ENCODE data around the gene SPATA12.
"Not testable (repeated sequence)": the region's sequence is repeated elsewhere in the genome, so short reads cannot be mapped to it uniquely, and the experiment has no call there.

SPATA12 gene

DNA sequence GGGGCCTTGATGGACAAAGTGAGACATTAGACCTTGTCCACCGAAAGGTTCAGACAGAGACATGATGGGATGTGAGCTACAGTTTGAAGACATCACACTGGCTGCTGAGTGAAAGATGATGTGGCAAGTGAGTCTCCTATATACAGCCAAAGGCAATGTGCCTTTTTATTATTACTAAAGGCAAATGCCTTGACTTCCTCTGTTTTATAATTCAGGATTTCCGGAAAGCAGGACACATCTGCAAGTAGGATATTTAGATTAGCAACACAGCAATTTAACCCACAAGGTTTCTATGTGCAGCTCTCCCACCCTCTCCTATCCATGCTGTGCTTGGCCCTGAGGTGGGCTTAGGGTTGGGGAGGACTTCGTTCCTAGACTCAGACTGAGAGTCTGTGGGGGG lies 20.7 kb downstream of the SPATA12 start:
- Histone ChIP-seq H3K36me3 (ENCODE audit: control insufficient read depth, insufficient read depth, low read length) (no peaks in the 10 kb centered on the region), H3K9me3 (ENCODE audit: control insufficient read depth, insufficient read depth, low read length) (no peaks in the 10 kb centered on the region), H3K27ac (ENCODE audit: low read length) (no peak overlapping the region), H3K27me3 (ENCODE audit: control insufficient read depth, insufficient read depth, low read length) (peaks cover 4% of the 10 kb centered on the region; the same call in 1 of the 2 replicates), H3K4me3 (ENCODE audit: low read length) (no peak overlapping the region), H3K4me1 (ENCODE audit: control insufficient read depth, insufficient read depth, low read length) (no peaks in the 10 kb centered on the region)
- DNase-seq (ENCODE audit: low read depth, low spot score): no peak
- WGBS (ENCODE audit: insufficient coverage, insufficient read length): no CpG with 5 or more reads among the region's 3 CpGs

DNA sequence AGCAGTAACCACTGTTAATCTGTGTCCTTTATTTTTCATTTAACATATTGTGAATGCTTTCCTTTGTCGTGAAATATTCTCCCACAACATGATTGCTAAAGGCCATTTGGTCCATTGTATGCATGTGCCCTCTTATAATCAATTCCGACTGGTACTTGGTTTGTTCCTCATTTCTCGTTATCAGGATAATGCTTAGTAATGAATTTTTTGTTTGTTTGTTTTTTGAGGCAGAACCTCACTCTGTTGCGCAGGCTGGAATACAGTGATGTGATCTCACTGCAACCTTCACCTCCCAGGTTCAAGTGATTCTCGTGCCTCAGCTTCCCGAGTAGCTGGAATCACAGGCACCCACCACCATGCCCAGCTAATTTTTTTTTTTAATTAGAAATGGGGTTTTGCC lies 22.0 kb downstream of the SPATA12 start:
- no peak overlapping the region for H3K27ac ChIP-seq (ENCODE audit: low read length)

DNA sequence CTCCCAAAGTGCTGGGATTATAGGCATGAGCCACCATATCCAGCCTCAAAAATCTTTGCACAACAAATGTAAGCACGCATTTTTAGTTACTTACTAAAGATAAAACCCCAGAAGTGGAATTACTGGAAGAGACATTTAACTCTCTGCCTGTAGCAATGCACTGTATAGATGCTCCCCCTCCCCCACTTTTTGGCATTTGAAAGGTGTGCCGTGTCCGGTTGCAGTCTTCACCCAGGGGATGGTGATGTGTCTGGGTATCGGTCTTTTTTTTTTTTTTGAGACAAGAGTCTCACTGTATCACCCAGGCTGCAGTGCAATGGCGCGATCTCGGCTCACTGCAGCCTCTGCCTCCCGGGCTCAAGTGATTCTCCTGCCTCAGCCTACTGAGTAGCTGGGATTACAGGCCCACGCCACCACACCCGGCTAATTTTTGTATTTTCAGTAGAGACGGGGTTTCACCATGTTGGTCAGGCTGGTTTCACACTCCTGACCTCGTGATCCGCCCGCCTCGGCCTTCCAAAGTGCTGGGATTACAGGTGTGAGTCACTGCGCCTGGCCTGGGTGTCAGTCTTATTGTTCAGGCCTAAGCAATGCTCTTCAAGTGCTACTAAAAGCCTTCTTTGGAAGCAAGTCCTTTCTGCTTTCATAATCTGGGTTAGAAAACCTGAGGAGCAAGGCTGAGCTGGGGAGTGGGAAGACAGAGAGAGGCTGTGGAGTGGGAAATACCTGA lies 23.0 kb downstream of the SPATA12 start:
- not testable (repeated sequence) for H3K27me3 ChIP-seq (ENCODE audit: control insufficient read depth, insufficient read depth, low read length); H3K36me3 ChIP-seq (ENCODE audit: control insufficient read depth, insufficient read depth, low read length); H3K4me3 ChIP-seq (ENCODE audit: low read length); DNase-seq (ENCODE audit: low read depth, low spot score); H3K4me1 ChIP-seq (ENCODE audit: control insufficient read depth, insufficient read depth, low read length); H3K9me3 ChIP-seq (ENCODE audit: control insufficient read depth, insufficient read depth, low read length); H3K27ac ChIP-seq (ENCODE audit: low read length)
- WGBS (ENCODE audit: insufficient coverage, insufficient read length): no CpG with 5 or more reads among the region's 16 CpGs

More for the DNA sequence above, 22.0 kb downstream of the SPATA12 start:
- Histone ChIP-seq H3K27me3 (ENCODE audit: control insufficient read depth, insufficient read depth, low read length) (peaks cover 4% of the 10 kb centered on the region; the same call in 1 of the 2 replicates), H3K4me1 (ENCODE audit: control insufficient read depth, insufficient read depth, low read length) (no peaks in the 10 kb centered on the region), H3K9me3 (ENCODE audit: control insufficient read depth, insufficient read depth, low read length) (no peaks in the 10 kb centered on the region), H3K36me3 (ENCODE audit: control insufficient read depth, insufficient read depth, low read length) (no peaks in the 10 kb centered on the region), H3K4me3 (ENCODE audit: low read length) (no peak overlapping the region)
- DNase-seq (ENCODE audit: low read depth, low spot score): no peak
- no CpG with 5 or more reads among the region's 6 CpGs for WGBS (ENCODE audit: insufficient coverage, insufficient read length)

DNA sequence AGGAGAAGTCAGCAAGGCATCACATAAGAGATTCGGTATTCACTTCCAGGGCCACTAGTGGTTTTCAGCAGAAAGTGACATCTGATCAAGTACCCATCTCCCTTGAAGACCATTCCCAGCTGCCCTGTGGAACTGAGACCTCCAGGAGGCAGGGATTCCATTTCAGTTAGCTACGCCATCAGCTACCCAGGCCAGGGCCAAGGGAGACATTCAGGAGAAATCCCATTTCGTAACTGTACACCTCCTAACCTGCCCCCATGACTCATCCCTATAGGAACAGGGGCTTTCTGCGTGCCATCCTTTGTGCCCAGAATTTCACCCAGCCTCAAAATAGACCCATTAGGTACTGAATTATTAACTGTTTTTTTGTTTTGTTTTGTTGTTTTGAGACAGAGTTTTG lies 24.7 kb downstream of the SPATA12 start:
- Histone ChIP-seq H3K36me3 (ENCODE audit: control insufficient read depth, insufficient read depth, low read length) (no peaks in the 10 kb centered on the region), H3K27me3 (ENCODE audit: control insufficient read depth, insufficient read depth, low read length) (no peaks in the 10 kb centered on the region), H3K4me3 (ENCODE audit: low read length) (no peak overlapping the region), H3K4me1 (ENCODE audit: control insufficient read depth, insufficient read depth, low read length) (no peaks in the 10 kb centered on the region), H3K9me3 (ENCODE audit: control insufficient read depth, insufficient read depth, low read length) (no peaks in the 10 kb centered on the region), H3K27ac (ENCODE audit: low read length) (no peak overlapping the region)
- no CpG with 5 or more reads among the region's 4 CpGs for WGBS (ENCODE audit: insufficient coverage, insufficient read length)
- no peak for DNase-seq (ENCODE audit: low read depth, low spot score)

DNA sequence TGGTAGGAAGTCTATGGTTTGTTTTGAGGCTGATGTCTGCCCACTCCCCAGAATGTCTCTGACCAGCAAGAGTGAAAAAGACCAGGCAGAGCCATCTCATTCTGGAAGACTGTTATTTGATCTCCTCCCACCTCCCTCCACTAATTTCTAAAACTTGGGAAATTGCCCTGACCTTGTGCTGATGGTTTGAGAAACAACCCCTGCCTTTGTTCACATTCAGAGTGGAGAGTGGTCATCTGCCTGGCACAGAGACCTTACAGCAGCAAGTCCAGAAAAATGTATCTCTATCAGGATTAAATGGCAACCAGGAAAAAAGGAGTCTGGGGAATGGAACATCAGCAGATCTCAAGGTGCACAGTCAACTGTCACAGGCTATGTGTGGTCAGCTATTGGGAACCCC lies 25.7 kb downstream of the SPATA12 start:
- Histone ChIP-seq H3K4me1 (ENCODE audit: control insufficient read depth, insufficient read depth, low read length) (no peaks in the 10 kb centered on the region), H3K4me3 (ENCODE audit: low read length) (no peak overlapping the region), H3K27me3 (ENCODE audit: control insufficient read depth, insufficient read depth, low read length) (no peaks in the 10 kb centered on the region), H3K36me3 (ENCODE audit: control insufficient read depth, insufficient read depth, low read length) (no peaks in the 10 kb centered on the region), H3K9me3 (ENCODE audit: control insufficient read depth, insufficient read depth, low read length) (no peaks in the 10 kb centered on the region), H3K27ac (ENCODE audit: low read length) (no peak overlapping the region)
- no peak for DNase-seq (ENCODE audit: low read depth, low spot score)

DNA sequence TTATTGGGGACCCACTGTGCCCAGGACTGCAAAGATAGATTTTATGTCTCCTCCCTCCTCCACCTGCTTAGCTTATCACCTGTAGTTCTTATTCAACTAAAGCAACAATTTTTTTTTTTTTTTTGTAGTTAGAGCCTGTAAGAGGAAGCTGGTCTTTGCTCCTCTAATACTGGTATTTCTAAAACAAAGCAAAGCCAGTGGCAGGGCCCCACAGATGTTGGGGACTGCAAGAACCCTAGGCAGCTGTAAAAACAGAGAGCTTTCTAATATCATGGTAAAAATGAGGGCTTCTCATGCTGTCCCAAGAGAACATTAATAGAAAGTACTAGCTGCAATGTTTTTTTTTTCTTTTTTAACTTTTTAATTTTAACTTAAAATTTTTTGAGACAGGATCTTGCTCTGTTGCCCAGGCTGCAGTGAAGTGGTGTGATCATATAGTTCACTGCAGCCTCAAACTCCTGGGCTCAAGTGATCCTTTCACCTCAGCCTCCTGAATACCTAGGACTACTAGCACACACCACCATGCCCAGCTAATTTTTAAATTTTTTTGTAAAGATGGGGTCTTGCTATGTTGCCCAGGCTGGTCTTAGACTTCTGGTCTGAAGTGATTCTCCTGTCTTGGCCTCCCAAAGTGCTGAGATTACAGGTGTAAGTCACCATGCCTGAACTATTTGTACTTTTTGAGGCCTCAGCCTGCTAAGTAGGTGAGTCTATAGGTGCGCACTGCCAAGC lies 27.1 kb downstream of the SPATA12 start:
- DNase-seq (ENCODE audit: low read depth, low spot score): no peak
- no peak overlapping the region for H3K4me3 ChIP-seq (ENCODE audit: low read length)
- H3K4me1 ChIP-seq (ENCODE audit: control insufficient read depth, insufficient read depth, low read length): no peaks in the 10 kb centered on the region
- no peaks in the 10 kb centered on the region for H3K9me3 ChIP-seq (ENCODE audit: control insufficient read depth, insufficient read depth, low read length)
- no peak overlapping the region for H3K27ac ChIP-seq (ENCODE audit: low read length)
- H3K27me3 ChIP-seq (ENCODE audit: control insufficient read depth, insufficient read depth, low read length): no peaks in the 10 kb centered on the region
- WGBS (ENCODE audit: insufficient coverage, insufficient read length): no CpG with 5 or more reads among the region's 1 CpG
- no peaks in the 10 kb centered on the region for H3K36me3 ChIP-seq (ENCODE audit: control insufficient read depth, insufficient read depth, low read length)

DNA sequence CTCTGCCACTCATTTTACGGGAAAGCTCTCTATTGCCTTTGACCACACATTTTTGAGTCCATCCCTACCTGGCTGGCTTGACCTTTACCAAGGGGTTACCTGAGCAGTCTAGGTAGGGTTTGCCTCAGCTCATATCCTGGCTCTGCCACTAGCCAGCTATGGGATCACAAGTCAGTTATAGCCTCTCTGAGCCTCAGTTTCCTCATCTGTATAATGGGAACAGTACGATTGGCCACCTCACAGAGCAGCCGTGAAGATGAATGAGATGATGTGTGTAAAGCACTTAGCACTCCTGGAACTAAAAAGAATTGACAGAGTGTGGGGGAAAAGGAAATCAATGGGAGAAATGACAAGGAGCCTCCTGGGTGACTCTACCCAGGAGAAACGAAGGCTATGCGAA lies 28.0 kb downstream of the SPATA12 start:
- H3K27me3 ChIP-seq (ENCODE audit: control insufficient read depth, insufficient read depth, low read length): no peaks in the 10 kb centered on the region
- no peak overlapping the region for H3K27ac ChIP-seq (ENCODE audit: low read length)
- no peaks in the 10 kb centered on the region for H3K4me1 ChIP-seq (ENCODE audit: control insufficient read depth, insufficient read depth, low read length)
- no CpG with 5 or more reads among the region's 5 CpGs for WGBS (ENCODE audit: insufficient coverage, insufficient read length)
- DNase-seq (ENCODE audit: low read depth, low spot score): no peak
- H3K36me3 ChIP-seq (ENCODE audit: control insufficient read depth, insufficient read depth, low read length): no peaks in the 10 kb centered on the region
- no peak overlapping the region for H3K4me3 ChIP-seq (ENCODE audit: low read length)
- no peaks in the 10 kb centered on the region for H3K9me3 ChIP-seq (ENCODE audit: control insufficient read depth, insufficient read depth, low read length)

DNA sequence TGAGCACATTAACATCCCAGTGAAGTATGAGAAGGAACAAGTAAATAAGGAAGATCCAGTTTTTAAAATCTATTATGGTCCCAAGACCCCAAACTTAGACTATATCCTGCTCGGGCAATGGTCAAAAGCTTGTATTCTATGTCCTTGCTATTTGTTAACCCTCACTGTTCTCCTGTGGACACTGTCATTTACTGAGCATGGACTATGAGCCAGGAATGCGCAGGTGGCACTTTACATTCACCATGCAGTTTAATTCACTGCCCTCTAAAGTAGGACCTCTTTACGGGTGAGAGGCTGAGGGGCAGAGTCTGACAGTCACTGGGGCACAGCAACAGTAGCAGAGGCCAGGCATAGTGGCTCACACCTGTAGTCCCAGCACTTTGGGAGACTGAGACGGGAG lies 28.6 kb downstream of the SPATA12 start:
- whole genome bisulfite sequencing (ENCODE audit: insufficient coverage, insufficient read length): no CpG with 5 or more reads among the region's 4 CpGs
- DNase-seq (ENCODE audit: low read depth, low spot score): no peak
- Histone ChIP-seq H3K9me3 (ENCODE audit: control insufficient read depth, insufficient read depth, low read length) (no peaks in the 10 kb centered on the region), H3K36me3 (ENCODE audit: control insufficient read depth, insufficient read depth, low read length) (no peaks in the 10 kb centered on the region), H3K27ac (ENCODE audit: low read length) (no peak overlapping the region), H3K27me3 (ENCODE audit: control insufficient read depth, insufficient read depth, low read length) (no peaks in the 10 kb centered on the region), H3K4me1 (ENCODE audit: control insufficient read depth, insufficient read depth, low read length) (no peaks in the 10 kb centered on the region), H3K4me3 (ENCODE audit: low read length) (no peak overlapping the region)

DNA sequence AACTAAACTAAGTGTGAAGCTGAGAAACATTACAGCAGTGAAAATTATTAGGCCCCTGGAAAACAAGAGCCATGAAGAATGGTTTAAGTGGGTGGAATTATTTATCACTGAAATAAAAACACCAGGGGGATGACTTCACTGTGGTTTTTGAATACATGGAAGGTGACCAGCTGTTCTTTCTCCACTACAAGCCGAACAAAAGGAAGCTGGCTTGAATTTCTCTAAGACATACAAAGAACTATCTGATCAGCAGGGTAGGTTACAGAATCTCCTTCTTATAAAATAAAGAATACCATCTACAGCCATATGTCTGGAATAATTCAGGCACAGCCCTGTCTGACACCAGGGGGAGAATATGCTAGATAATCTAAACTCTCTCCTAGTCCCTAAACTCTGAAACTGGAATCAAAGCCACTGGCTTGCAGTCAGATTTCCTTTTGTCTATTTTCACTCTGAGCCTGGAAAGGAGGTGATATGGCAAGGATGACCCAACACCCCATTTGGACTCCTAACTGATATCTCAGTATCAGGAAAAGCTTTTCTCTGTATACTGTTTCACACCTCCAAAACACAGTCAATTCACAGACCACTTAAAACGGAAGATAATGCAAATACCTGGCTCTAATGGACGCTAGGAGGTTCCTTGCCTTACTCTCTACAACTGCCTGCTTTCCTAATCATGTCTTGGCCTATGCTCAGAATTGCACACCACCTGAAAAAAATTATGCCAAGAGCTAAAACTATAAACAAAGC lies 31.2 kb downstream of the SPATA12 start:
- WGBS (ENCODE audit: insufficient coverage, insufficient read length): no CpG with 5 or more reads among the region's 3 CpGs
- Histone ChIP-seq H3K36me3 (ENCODE audit: control insufficient read depth, insufficient read depth, low read length) (0 out of 2 replicates have a peak, but pooled peaks cover 2% of the 10 kb centered on the region), H3K4me3 (ENCODE audit: low read length) (no peak overlapping the region), H3K9me3 (ENCODE audit: control insufficient read depth, insufficient read depth, low read length) (no peaks in the 10 kb centered on the region), H3K27ac (ENCODE audit: low read length) (no peak overlapping the region), H3K4me1 (ENCODE audit: control insufficient read depth, insufficient read depth, low read length) (no peaks in the 10 kb centered on the region), H3K27me3 (ENCODE audit: control insufficient read depth, insufficient read depth, low read length) (no peaks in the 10 kb centered on the region)
- DNase-seq (ENCODE audit: low read depth, low spot score): no peak

DNA sequence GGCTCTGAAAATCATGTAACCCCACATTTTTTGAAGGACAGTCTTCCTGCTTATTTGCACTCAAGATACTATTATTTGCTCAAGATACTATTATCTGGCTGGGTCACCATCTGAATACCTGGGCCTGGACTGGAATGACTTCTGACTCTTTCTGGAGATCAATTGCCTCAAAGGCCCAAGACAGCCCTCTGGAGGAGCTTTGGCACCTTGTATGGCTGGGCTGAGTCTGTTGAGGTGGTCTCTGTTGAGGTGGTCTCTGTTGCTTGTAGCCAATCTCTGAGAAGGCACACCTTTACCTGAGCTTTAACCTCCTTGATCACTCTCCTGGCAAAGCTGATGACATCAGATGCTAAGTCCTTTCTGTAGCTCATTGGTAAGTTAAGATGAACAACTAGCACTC lies 33.0 kb downstream of the SPATA12 start:
- no peak overlapping the region for H3K27ac ChIP-seq (ENCODE audit: low read length)
- H3K9me3 ChIP-seq (ENCODE audit: control insufficient read depth, insufficient read depth, low read length): no peaks in the 10 kb centered on the region
- peaks cover 11% of the 10 kb centered on the region for H3K36me3 ChIP-seq (ENCODE audit: control insufficient read depth, insufficient read depth, low read length)
- H3K4me3 ChIP-seq (ENCODE audit: low read length): no peak overlapping the region
- DNase-seq (ENCODE audit: low read depth, low spot score): no peak
- no peaks in the 10 kb centered on the region for H3K4me1 ChIP-seq (ENCODE audit: control insufficient read depth, insufficient read depth, low read length)
- no peaks in the 10 kb centered on the region for H3K27me3 ChIP-seq (ENCODE audit: control insufficient read depth, insufficient read depth, low read length)

Data from iPS DF 6.9 (cell line).